Suprapubic skin (tissue), 3 donors: ENCODE data around the gene HMCES.

Experiments
- POLR2A ChIP-seq, 2 donors: fragments of 450-650 bp; IDR thresholded peaks; one replicate each; pipeline ENCODE4 v1.6.1; 2017; ENCODE audit warnings: antibody characterized with exemption in 2 of 2, mild to moderate bottlenecking in 2 of 2, moderate library complexity in 2 of 2
- TF ChIP-seq, protein P1 (sequence below), 2 donors: fragments of 200-600 bp in 1 of 2; fragments of 450-650 bp in 1 of 2; sonication (generic) in 1 of 2; IDR thresholded peaks; one replicate each; pipeline ENCODE4 v1.5.1; 2016 to 2019; ENCODE audit warnings: antibody characterized with exemption in 2 of 2, mild to moderate bottlenecking in 1 of 2, moderate library complexity in 1 of 2

DNA sequence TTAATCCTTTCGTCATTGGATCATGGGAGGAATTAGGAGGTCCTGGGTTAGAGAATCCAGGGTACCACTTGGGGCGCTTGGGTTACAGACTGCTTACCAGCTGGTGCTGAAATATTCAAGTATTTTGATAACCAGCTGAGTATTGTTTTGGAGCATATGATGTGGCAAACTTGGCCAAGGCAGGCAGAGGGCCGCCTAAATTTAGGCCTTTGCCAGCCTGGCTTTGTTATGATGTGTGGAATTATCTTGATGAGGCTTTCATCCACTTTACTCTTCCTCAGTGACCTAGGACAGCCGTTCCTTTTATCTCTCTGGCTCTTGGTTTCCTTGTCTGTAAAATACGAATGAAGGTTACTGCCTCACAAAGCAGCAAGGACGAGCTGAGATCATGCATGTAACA, 22.4 kb upstream of the HMCES start:
- TF ChIP-seq POLR2A (IDR thresholded peaks at IDR 0.05): no peak
- TF ChIP-seq, protein P1, sequence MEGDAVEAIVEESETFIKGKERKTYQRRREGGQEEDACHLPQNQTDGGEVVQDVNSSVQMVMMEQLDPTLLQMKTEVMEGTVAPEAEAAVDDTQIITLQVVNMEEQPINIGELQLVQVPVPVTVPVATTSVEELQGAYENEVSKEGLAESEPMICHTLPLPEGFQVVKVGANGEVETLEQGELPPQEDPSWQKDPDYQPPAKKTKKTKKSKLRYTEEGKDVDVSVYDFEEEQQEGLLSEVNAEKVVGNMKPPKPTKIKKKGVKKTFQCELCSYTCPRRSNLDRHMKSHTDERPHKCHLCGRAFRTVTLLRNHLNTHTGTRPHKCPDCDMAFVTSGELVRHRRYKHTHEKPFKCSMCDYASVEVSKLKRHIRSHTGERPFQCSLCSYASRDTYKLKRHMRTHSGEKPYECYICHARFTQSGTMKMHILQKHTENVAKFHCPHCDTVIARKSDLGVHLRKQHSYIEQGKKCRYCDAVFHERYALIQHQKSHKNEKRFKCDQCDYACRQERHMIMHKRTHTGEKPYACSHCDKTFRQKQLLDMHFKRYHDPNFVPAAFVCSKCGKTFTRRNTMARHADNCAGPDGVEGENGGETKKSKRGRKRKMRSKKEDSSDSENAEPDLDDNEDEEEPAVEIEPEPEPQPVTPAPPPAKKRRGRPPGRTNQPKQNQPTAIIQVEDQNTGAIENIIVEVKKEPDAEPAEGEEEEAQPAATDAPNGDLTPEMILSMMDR (IDR thresholded peaks at IDR 0.05): no peak
